KOPT-K1 (cell line): ENCODE data around the gene ZNHIT2.

Source experiments
- H3K27ac ChIP-seq: fragments of 200-600 bp; sonication (generic); 2 replicates; pipeline ENCODE4 v1.5.1; 2016; ENCODE audit warnings: antibody characterized with exemption, mild to moderate bottlenecking, low read depth, low read length; ENCODE audit not compliant: poor library complexity, severe bottlenecking
- H3K36me3 ChIP-seq: fragments of 200-600 bp; sonication (generic); 2 replicates; pipeline ENCODE4 v1.5.1; 2017; ENCODE audit warnings: antibody characterized with exemption, mild to moderate bottlenecking, low read length, moderate library complexity; ENCODE audit not compliant: insufficient read depth
- H3K9me3 ChIP-seq: fragments of 200-600 bp; sonication (generic); 2 replicates; pipeline ENCODE4 v1.5.1; 2017; ENCODE audit warnings: antibody characterized with exemption, low read length, mild to moderate bottlenecking; ENCODE audit not compliant: insufficient read depth, poor library complexity, severe bottlenecking

The ZNHIT2 gene

GRCh38 chr11:65085446-65085845 is 32.1 kb downstream of the ZNHIT2 start:
- Histone ChIP-seq H3K9me3 (no peaks in the 10 kb centered on the region), H3K27ac (no peak overlapping the region), H3K36me3 (peaks cover 74% of the 10 kb centered on the region)

- H3K36me3 ChIP-seq, result peaks cover 80% of the 10 kb centered on the region
- peak overlapping the region; percentile 97 for H3K27ac ChIP-seq
Measured at GRCh38 chr11:65084598-65085375, 32.7 kb downstream of the ZNHIT2 start.

GRCh38 chr11:65083834-65084597 is 33.5 kb downstream of the ZNHIT2 start, which contains the start of the genes CDCA5 and ZFPL1:
TSS of gene CDCA5 (minus strand) at chr11:65084040. CDS start at chr11:65083978, 62 bp downstream.
TSS of gene ZFPL1 (plus strand) at chr11:65084222. CDS start at chr11:65084699, 477 bp downstream.
- Histone ChIP-seq H3K9me3 (no peaks in the 10 kb centered on the region), H3K27ac (peak within 1 kb of the TSS; percentile 97), H3K36me3 (peaks cover 80% of the 10 kb centered on the region)

More at GRCh38 chr11:65084598-65085375, 32.7 kb downstream of the ZNHIT2 start:
- H3K9me3 ChIP-seq, result no peaks in the 10 kb centered on the region

- Histone ChIP-seq H3K9me3 (no peaks in the 10 kb centered on the region), H3K36me3 (peaks cover 80% of the 10 kb centered on the region), H3K27ac (peak overlapping the region; percentile 97)
Measured at GRCh38 chr11:65083134-65083833, 34.2 kb downstream of the ZNHIT2 start.

- Histone ChIP-seq H3K36me3 (peaks cover 80% of the 10 kb centered on the region), H3K9me3 (no peaks in the 10 kb centered on the region), H3K27ac (no peak overlapping the region)
Measured at GRCh38 chr11:65078786-65079342, 38.6 kb downstream of the ZNHIT2 start.

- Histone ChIP-seq H3K27ac (no peak overlapping the region), H3K36me3 (peaks cover 80% of the 10 kb centered on the region), H3K9me3 (no peaks in the 10 kb centered on the region)
Measured at GRCh38 chr11:65078151-65078550, 39.4 kb downstream of the ZNHIT2 start.

- Histone ChIP-seq H3K36me3 (peaks cover 74% of the 10 kb centered on the region), H3K9me3 (no peaks in the 10 kb centered on the region)
Measured at GRCh38 chr11:65077451-65077850, 40.0 kb downstream of the ZNHIT2 start.

GRCh38 chr11:65072631-65072966 is 44.9 kb downstream of the ZNHIT2 start:
- H3K27ac ChIP-seq, result no peak overlapping the region

More at GRCh38 chr11:65077451-65077850, 40.0 kb downstream of the ZNHIT2 start:
- H3K27ac ChIP-seq, result no peak overlapping the region

GRCh38 chr11:65071907-65072630 is 45.4 kb downstream of the ZNHIT2 start:
- Histone ChIP-seq H3K36me3 (peaks cover 21% of the 10 kb centered on the region), H3K27ac (no peak overlapping the region), H3K9me3 (no peaks in the 10 kb centered on the region)

More at GRCh38 chr11:65072631-65072966, 44.9 kb downstream of the ZNHIT2 start:
- peaks cover 26% of the 10 kb centered on the region for H3K36me3 ChIP-seq
- H3K9me3 ChIP-seq, result no peaks in the 10 kb centered on the region

GRCh38 chr11:65069217-65069616 is 48.3 kb downstream of the ZNHIT2 start:
- no peaks in the 10 kb centered on the region for H3K9me3 ChIP-seq
- H3K27ac ChIP-seq, result no peak overlapping the region
- H3K36me3 ChIP-seq, result no peaks in the 10 kb centered on the region

GRCh38 chr11:65067446-65067845 is 50.1 kb downstream of the ZNHIT2 start:
- no peaks in the 10 kb centered on the region for H3K9me3 ChIP-seq
- H3K27ac ChIP-seq, result no peak overlapping the region
- no peaks in the 10 kb centered on the region for H3K36me3 ChIP-seq

- Histone ChIP-seq H3K9me3 (no peaks in the 10 kb centered on the region), H3K27ac (no peak overlapping the region)
Measured at GRCh38 chr11:65066805-65067291, 50.7 kb downstream of the ZNHIT2 start.

More at GRCh38 chr11:65066805-65067291, 50.7 kb downstream of the ZNHIT2 start:
- H3K36me3 ChIP-seq, result no peaks in the 10 kb centered on the region
